IPS DF 6.9 (cell line): ENCODE data around the gene AKAP7.
"Not testable (repeated sequence)": the region's sequence is repeated elsewhere in the genome, so short reads cannot be mapped to it uniquely, and the experiment has no call there.

Experiments used
- DNase-seq: peaks from one replicate; pipeline ENCODE4 v3.0.0-alpha.2; 2013; ENCODE audit warnings: low read depth, low spot score
- H3K27ac ChIP-seq: one replicate; pipeline ENCODE4 v1.5.1; 2013; ENCODE audit warnings: low read length, control low read depth
- H3K27me3 ChIP-seq: 2 replicates; pipeline ENCODE4 v1.6.1; 2013; ENCODE audit warnings: mild to moderate bottlenecking, low read length; ENCODE audit not compliant: control insufficient read depth, insufficient read depth
- H3K36me3 ChIP-seq: 2 replicates; pipeline ENCODE4 v1.6.1; 2013; ENCODE audit warnings: low read length; ENCODE audit not compliant: control insufficient read depth, insufficient read depth
- H3K4me1 ChIP-seq: 2 replicates; pipeline ENCODE4 v1.6.1; 2013; ENCODE audit warnings: low read length; ENCODE audit not compliant: control insufficient read depth, insufficient read depth
- H3K4me3 ChIP-seq: 2 replicates; pipeline ENCODE4 v1.5.1; 2013; ENCODE audit warnings: mild to moderate bottlenecking, low read length
- H3K9me3 ChIP-seq: 2 replicates; pipeline ENCODE4 v1.6.1; 2013; ENCODE audit warnings: low read length, inconsistent platforms; ENCODE audit not compliant: control insufficient read depth, insufficient read depth
- WGBS: extraction: QIAGEN DNeasy Blood & Tissue Kit; methylation state at CpG from one replicate; pipeline ENCODE4 v1.1.7; 2013; ENCODE audit warnings: mixed read lengths, missing lambda C conversion rate; ENCODE audit not compliant: insufficient read length, insufficient coverage; 5-methylcytosine and 5-hydroxymethylcytosine counted together

AKAP7 gene

DNA sequence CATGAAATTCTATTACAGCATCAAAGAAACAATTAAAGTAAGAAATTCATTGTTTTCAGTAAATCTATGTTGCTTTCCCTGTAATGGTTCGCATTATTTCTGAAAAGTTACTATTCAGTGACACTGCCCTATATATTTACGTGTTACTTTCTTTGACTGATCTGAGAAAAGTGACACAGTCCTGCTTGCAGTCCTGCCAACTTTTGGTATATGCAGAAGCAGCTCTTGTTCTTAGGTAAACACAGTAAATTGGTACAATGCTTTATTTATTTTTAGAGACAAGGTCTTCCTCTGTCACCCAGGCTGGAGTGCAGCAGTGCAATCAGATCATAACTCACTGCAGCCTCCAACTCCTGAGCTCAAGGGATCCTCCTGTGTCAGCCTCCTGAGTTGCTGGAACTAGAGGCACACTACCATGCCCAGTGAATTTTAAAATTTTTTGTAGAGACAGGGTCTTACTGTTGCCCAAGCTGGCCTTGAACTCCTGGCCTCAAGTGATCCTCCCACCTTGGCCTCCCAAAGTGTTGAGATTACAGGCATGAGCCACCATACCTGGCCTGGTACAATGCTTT lies 151.3 kb downstream of the AKAP7 start:
- Histone ChIP-seq H3K36me3 (no peaks in the 10 kb centered on the region), H3K4me3 (no peak overlapping the region), H3K9me3 (no peaks in the 10 kb centered on the region), H3K4me1 (no peaks in the 10 kb centered on the region), H3K27ac (no peak overlapping the region), H3K27me3 (no peaks in the 10 kb centered on the region)
- DNase-seq, result no peak
- no CpG with 5 or more reads among the region's 2 CpGs for WGBS

DNA sequence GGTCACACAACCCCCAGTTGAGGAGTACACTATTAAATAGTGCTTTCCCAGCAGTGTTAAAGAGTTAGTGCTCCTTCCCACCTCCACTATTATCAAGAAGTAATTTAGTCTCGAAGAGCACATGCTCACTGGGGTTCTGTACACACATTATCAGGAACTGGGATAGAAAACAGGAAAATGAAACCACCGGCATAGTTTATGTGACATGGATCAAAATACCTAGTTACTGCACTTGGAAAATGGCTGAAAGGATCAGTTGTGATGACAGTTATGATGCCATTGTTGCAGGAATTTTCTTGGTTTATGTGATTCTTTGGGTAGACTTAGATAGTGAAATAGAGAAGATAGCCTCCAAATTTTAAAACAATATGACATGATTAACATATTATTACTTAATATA lies 152.9 kb downstream of the AKAP7 start:
- no peaks in the 10 kb centered on the region for H3K9me3 ChIP-seq
- no peaks in the 10 kb centered on the region for H3K27me3 ChIP-seq
- H3K27ac ChIP-seq, result no peak overlapping the region
- no peak for DNase-seq
- WGBS, result no CpG with 5 or more reads among the region's 2 CpGs
- no peaks in the 10 kb centered on the region for H3K36me3 ChIP-seq
- no peak overlapping the region for H3K4me3 ChIP-seq
- H3K4me1 ChIP-seq, result peaks cover 7% of the 10 kb centered on the region; the same call in 1 of the 2 replicates

DNA sequence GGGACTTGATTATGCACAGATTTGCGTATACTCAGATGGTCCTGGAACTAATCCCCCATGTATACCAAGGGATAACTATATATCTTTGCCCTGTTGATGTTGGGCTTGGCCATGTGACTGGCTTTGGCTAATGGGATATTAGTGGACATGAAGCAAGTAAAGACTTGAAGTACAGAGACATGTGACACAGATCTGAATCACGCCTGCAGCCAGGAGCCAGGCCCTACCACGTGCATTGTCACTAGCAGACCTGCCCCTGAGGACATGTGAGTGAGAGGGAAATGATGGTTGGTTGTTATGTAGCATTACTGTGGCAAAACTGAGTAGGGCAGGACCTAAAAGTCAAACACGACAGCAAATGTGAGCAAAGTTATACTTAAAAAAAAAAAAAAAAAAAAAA lies 155.7 kb downstream of the AKAP7 start:
- no peak overlapping the region for H3K4me3 ChIP-seq
- H3K4me1 ChIP-seq, result peaks cover 14% of the 10 kb centered on the region
- H3K27ac ChIP-seq, result no peak overlapping the region
- no CpG with 5 or more reads among the region's 4 CpGs for WGBS
- DNase-seq, result no peak
- H3K9me3 ChIP-seq, result no peaks in the 10 kb centered on the region
- no peaks in the 10 kb centered on the region for H3K36me3 ChIP-seq
- H3K27me3 ChIP-seq, result no peaks in the 10 kb centered on the region

DNA sequence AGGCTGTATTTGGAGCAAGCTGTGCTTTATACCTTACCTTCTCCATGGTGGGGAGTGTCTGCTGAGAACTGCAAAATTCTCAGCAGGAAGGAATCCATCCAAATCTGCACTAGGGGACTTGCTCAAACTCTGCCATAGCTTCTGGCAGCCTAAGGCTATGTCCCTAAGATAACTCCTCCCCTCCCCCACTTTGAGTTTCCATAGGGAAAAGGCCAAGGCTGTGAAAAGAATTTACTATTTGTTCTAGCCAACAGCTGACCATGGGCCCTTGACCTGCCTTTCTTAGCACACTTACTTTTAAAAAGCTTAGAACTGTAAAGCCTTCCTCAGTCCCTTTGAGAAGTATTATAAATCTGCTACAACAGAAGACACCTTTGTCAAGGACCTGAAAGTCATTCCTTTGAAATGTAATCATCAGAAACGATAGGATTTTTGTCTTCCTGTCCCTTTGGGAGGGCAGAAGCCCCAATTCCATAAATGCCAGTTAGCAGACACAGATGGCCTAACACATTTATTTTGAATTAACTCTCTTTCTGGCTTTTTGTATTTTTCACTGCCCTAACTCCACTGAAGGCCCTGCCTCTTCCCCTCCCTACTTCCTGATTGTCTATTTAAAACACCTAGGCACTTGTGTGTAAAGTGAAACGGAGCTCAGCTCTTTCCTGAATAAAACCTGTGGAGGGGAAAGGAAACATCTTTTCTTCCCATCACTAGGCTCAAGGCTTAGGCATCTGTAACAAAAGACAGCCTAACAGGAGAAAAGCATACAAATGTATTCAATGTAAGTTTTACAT lies 157.1 kb downstream of the AKAP7 start:
- Histone ChIP-seq H3K9me3 (no peaks in the 10 kb centered on the region), H3K27ac (no peak overlapping the region), H3K4me3 (no peak overlapping the region), H3K27me3 (no peaks in the 10 kb centered on the region), H3K4me1 (peaks cover 14% of the 10 kb centered on the region), H3K36me3 (no peaks in the 10 kb centered on the region)
- DNase-seq, result no peak
- WGBS, result no CpG with 5 or more reads among the region's 2 CpGs

DNA sequence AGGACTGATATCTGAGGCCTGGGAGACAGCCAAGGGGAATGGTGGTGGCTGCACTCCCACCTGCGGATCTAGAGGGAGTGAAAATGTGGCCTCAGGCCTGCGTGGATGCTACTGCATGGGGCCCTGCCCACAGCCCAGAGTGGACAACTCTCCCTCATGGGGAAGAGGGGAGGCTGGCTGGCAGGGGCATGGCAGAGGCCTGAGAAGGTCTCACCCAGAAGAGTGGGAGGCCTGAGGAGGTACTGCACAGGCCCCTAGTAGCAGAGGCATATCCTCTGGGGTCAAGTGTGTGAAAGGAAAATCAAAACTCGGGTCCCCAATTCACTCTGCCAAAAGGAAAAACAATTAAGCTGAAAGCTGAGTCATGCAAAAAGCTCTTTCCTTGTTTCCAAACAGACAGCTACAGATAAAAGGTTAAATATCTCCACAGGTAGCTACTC lies 158.2 kb downstream of the AKAP7 start:
- H3K4me3 ChIP-seq, result no peak overlapping the region
- WGBS, result no CpG with 5 or more reads among the region's 3 CpGs
- H3K9me3 ChIP-seq, result no peaks in the 10 kb centered on the region
- H3K27me3 ChIP-seq, result no peaks in the 10 kb centered on the region
- no peaks in the 10 kb centered on the region for H3K36me3 ChIP-seq
- H3K4me1 ChIP-seq, result peaks cover 14% of the 10 kb centered on the region
- no peak for DNase-seq
- no peak overlapping the region for H3K27ac ChIP-seq

DNA sequence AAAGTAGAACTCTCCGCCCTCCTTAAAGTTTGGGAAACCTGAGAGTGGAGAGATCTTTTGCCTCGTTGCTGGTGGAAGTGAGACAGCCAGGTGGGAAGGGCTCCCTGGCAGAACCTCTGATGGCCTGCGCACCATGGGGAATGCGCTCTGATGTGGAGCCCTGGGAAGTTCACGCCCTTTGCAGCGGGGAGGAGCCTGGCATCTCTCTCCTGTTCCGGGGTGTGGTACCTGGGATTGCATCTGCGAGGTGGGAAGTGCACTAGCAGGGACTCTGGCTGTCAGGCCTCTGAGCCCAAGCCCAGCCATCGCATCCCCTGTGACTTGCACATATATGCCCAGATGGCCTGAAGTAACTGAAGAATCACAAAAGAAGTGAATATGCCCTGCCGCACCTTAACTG lies 159.8 kb downstream of the AKAP7 start:
- Histone ChIP-seq H3K27me3 (no peaks in the 10 kb centered on the region), H3K27ac (no peak overlapping the region), H3K4me3 (no peak overlapping the region), H3K4me1 (peaks cover 14% of the 10 kb centered on the region), H3K9me3 (no peaks in the 10 kb centered on the region), H3K36me3 (no peaks in the 10 kb centered on the region)
- WGBS, result no CpG with 5 or more reads among the region's 10 CpGs
- DNase-seq, result no peak

DNA sequence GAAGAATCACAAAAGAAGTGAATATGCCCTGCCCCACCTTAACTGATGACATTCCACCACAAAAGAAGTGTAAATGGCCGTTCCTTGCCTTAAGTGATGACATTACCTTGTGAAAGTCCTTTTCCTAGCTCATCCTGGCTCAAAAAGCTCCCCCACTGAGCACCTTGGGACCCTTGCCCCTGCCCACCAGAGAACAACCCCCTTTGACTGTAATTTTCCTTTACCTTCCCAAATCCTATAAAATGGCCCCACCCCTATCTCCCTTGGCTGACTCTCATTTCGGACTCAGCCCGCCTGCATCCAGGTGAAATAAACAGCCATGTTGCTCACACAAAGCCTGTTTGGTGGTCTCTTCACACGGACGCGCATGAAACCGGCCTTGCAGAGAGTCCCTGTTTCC lies 165.6 kb downstream of the AKAP7 start:
- H3K27ac ChIP-seq, result not testable (repeated sequence)

DNA sequence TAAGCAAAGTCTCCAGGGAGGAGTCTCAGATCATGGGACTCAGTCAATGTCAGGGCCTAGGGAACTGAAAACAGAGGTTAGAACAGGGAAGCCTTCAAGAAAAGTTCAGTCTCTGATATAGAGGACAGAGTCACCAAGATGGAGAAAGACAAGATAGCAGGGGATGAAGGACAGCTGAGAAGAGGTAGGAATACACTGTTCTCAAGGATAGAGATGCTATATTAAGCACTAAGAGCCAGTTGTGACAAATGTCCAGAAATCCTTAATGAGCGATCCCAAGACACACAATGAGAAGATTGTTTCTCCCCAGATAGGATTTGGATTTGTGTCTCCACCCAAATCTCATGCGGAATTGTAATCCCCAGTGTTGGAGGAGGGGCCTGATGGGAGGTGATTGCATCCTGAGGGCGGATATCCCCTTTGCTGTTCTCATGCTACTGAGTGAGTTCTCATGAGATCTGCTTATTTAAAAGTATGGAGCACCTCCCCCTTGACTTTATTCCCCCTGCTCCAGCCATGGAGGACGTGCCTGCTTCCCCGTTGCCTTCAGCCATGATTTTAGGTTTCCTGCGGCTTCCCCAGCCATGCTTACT lies 168.2 kb downstream of the AKAP7 start:
- no peak overlapping the region for H3K4me3 ChIP-seq
- WGBS, result no CpG with 5 or more reads among the region's 6 CpGs
- H3K27ac ChIP-seq, result no peak overlapping the region
- H3K4me1 ChIP-seq, result peaks cover 3% of the 10 kb centered on the region; the same call in 1 of the 2 replicates
- no peak for DNase-seq
- H3K9me3 ChIP-seq, result no peaks in the 10 kb centered on the region
- H3K27me3 ChIP-seq, result no peaks in the 10 kb centered on the region; the same call in 1 of the 2 replicates
- no peaks in the 10 kb centered on the region for H3K36me3 ChIP-seq

More for the DNA sequence above, 165.6 kb downstream of the AKAP7 start:
- not testable (repeated sequence) for DNase-seq, H3K36me3 ChIP-seq, H3K4me1 ChIP-seq, H3K27me3 ChIP-seq, H3K9me3 ChIP-seq, H3K4me3 ChIP-seq
- WGBS, result no CpG with 5 or more reads among the region's 7 CpGs

DNA sequence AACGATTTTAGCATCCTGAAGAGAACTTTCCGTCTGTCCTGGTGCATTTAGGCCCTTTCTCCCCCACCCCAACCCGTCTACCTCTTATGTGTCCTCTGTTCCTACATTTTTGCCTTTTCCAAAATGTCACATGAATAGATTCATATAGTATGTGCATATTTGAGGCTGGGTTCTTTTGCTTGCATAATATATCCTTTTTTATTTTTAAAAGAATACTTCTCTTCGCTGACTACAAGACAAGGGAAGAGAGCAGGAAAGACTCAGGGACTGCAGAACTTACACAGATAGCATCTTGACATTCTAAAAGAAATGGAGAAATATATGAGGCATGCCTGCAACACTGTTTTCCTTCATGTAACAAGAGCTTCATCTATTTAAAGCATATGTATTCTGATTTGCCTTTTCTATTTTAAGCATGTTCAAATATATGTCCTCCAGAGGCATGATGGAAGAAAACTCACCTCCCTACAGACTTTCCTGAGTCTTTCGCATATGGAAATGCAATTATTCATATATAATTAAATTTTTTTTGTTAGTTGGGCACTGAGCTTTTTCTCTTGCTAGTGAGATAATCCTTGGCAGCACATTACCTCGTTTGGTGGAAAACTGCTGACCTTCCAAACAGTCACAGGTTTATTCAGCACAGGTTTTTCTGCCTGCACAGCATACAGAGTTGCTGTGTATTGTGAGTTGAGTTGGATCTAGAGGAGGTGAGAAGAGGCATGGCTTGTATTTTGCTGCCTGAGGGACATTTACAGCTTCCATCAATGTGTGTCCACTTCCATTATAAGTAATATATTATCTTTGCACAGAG lies 170.0 kb downstream of the AKAP7 start:
- no CpG with 5 or more reads among the region's 6 CpGs for WGBS
- Histone ChIP-seq H3K9me3 (no peaks in the 10 kb centered on the region), H3K4me1 (peaks cover 3% of the 10 kb centered on the region; the same call in 1 of the 2 replicates), H3K4me3 (no peak overlapping the region), H3K27me3 (no peaks in the 10 kb centered on the region; the same call in 1 of the 2 replicates), H3K36me3 (no peaks in the 10 kb centered on the region), H3K27ac (no peak overlapping the region)
- no peak for DNase-seq

DNA sequence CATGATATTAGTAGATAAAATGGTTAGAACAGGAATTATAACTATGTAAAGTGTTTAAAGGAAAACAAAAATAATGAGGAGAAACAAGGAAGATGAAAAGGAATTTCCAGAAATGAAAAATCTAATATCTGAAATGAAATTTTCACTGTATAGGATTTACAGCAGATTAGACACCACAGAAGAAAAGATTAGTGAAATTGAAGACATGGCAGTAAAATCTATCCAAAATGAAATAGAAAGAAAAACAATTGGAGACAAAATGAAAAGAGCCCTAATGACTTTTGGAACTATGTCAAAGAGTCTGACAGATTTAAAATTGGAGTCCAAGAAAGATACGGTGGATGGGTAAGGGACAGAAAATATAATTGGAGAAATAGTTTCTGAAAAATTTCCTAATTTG lies 174.2 kb downstream of the AKAP7 start:
- WGBS, result no CpG with 5 or more reads among the region's 1 CpG
- Histone ChIP-seq H3K4me3 (no peak overlapping the region), H3K27ac (no peak overlapping the region), H3K36me3 (no peaks in the 10 kb centered on the region), H3K27me3 (no peaks in the 10 kb centered on the region), H3K9me3 (no peaks in the 10 kb centered on the region), H3K4me1 (no peaks in the 10 kb centered on the region; the same call in 1 of the 2 replicates)
- no peak for DNase-seq
